ENCODE results near the gene PARVA.

DNA sequence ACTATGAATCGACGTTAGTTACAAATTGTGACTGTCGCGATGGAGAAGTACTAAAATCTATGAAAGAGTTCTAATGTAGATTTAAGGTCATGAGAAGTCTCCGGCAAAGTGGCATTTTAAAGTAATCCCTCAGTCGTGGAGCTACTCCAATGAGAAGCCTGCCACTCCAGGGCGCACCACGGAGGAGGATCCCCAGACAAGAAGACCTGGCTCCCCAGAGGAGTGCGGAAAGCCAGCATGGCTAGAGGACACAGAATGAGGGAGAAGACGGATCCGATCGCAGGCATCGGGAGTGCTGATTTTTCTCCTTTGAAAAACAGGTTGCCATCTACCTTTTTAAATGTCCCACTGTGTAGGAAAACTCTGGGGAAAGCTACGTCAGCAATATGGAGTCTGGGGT, 155.2 kb downstream of the PARVA start:
- TF ChIP-seq POLR2A (IDR thresholded peaks at IDR 0.05; ENCODE audit: low read depth, low read length) (no peak), RAD21 (IDR thresholded peaks at IDR 0.05; ENCODE audit: low read length) (no peak), CEBPB (IDR thresholded peaks at IDR 0.05; ENCODE audit: low read depth, low read length) (no peak), RCOR1 (IDR thresholded peaks at IDR 0.05; ENCODE audit: insufficient replicate concordance, low read length) (no peak), RFX5 (IDR thresholded peaks at IDR 0.05; ENCODE audit: low read depth, low read length) (no peak), CHD1 (IDR thresholded peaks at IDR 0.05; ENCODE audit: low read depth, low read length) (no peak), MAZ (IDR thresholded peaks at IDR 0.05; ENCODE audit: borderline replicate concordance, low read depth, low read length) (no peak)
- TF ChIP-seq, protein P1, sequence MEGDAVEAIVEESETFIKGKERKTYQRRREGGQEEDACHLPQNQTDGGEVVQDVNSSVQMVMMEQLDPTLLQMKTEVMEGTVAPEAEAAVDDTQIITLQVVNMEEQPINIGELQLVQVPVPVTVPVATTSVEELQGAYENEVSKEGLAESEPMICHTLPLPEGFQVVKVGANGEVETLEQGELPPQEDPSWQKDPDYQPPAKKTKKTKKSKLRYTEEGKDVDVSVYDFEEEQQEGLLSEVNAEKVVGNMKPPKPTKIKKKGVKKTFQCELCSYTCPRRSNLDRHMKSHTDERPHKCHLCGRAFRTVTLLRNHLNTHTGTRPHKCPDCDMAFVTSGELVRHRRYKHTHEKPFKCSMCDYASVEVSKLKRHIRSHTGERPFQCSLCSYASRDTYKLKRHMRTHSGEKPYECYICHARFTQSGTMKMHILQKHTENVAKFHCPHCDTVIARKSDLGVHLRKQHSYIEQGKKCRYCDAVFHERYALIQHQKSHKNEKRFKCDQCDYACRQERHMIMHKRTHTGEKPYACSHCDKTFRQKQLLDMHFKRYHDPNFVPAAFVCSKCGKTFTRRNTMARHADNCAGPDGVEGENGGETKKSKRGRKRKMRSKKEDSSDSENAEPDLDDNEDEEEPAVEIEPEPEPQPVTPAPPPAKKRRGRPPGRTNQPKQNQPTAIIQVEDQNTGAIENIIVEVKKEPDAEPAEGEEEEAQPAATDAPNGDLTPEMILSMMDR (conservative IDR thresholded peaks at IDR 0.05; ENCODE audit: low read depth, low read length) = no peak
